GM19372 (cell line): ENCODE results near the gene TMEM248.
A peak's percentile ranks its signal among the peaks of the same experiment; 100 is the strongest.
"Not testable (repeated sequence)": the region's sequence is repeated elsewhere in the genome, so short reads cannot be mapped to it uniquely, and the experiment has no call there.

ENCODE experiments used
- ATAC-seq: cut with Tn5 transposase; IDR thresholded peaks from one replicate; pipeline ENCODE4 v1.9.1; 2021; ENCODE audit warnings: mild to moderate bottlenecking, low read depth, moderate library complexity; ENCODE audit not compliant: unreplicated experiment

Gene TMEM248

GRCh38 chr7:66994691-66995049 is 73.6 kb downstream of the TMEM248 start:
- ATAC-seq, result not testable (repeated sequence)

- ATAC-seq, result peak; percentile 61
Measured at GRCh38 chr7:66995050-66995776, 74.2 kb downstream of the TMEM248 start, which contains the start of gene SBDS. TSS of gene SBDS (minus strand) at chr7:66995586. CDS start at chr7:66995417, 169 bp downstream.

GRCh38 chr7:66996444-66997191 is 75.6 kb downstream of the TMEM248 start, which contains the start of gene TYW1:
TSS of gene TYW1 (plus strand) at chr7:66996833. CDS start at chr7:66996979, 146 bp downstream.
- ATAC-seq, result peak; percentile 85

GRCh38 chr7:67000601-67001258 is 79.7 kb downstream of the TMEM248 start:
- not testable (repeated sequence) for ATAC-seq

- not testable (repeated sequence) for ATAC-seq
Measured at GRCh38 chr7:67004145-67004544, 83.1 kb downstream of the TMEM248 start.

- ATAC-seq, result no peak
Measured at GRCh38 chr7:67006965-67007364, 85.9 kb downstream of the TMEM248 start.
